ENCODE results near the gene OLFM4.

GRCh38 chr13:53017433-53017970 is 11.1 kb upstream of the OLFM4 start:
- no peak for TF ChIP-seq CTCF (IDR thresholded peaks at IDR 0.05)
- no peak for TF ChIP-seq POLR2A (IDR thresholded peaks at IDR 0.05)

Data from uterus (tissue), 2 donors.